HG03520 (cell line): ENCODE data around the gene RNF149.
"Not testable (repeated sequence)": the region's sequence is repeated elsewhere in the genome, so short reads cannot be mapped to it uniquely, and the experiment has no call there.

ENCODE experiments used
- ATAC-seq: cut with Tn5 transposase; IDR thresholded peaks from one replicate; pipeline ENCODE4 v1.9.1; 2021; ENCODE audit warnings: mild to moderate bottlenecking, moderate library complexity; ENCODE audit not compliant: unreplicated experiment

The RNF149 gene

DNA sequence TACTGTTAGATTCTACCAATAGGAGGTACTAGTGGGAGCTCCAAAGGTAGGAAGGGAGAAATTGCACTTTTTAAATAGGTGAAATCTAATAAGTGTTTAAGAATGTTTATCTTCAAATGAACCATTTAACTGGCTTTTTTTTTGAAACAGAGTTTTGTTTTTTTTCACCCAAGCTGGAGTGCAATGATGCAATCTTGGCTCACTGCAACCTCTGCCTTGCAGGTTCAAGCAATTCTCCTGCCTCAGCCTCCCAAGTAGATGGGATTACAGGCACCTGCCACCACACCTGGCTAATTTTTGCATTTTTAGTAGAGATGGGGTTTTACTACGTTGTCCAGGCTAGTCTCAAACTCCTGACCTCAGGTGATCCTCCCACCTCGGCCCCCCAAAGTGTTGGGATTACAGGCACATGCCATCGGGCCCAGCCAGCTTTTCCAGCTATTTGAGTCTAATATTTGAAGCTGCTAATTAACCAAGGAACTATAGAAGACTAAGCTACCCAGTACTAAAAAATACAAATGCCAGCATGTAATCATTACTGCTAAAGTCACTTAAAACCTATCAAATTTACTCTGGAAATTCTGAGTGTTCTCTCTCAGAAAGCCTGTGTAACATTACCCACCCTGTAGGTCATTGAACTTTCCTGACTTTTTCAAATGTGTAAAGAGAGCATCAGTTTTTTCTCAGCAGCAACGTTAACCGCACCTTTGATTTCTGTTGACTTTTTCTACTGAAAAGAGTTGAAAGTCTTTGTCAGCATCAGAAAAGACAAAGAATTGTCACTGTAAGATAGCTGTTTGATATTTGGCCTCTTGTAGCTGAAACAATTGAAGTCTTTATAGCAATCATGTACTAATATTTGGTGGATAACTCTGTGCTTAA, 24.6 kb upstream of the RNF149 start:
- ATAC-seq, result no peak

DNA sequence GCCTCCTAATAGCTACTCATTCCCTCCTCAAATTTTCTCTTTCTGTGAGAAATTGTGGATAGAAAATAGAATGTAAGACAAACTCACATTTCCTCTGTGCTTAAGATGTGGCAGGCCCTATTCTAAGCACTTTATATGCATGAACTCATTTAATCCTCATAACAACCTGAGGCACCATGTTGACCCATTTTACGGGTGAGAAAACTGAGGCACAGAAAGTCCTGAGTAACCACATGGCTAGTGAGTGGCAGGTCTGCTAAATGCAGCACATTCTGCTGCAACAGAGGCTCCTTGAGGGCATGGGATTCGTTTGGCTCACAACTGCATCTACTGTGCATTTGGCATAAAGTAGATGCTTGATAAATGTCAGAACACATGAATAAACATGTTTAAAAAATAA, 22.7 kb upstream of the RNF149 start:
- ATAC-seq, result no peak

DNA sequence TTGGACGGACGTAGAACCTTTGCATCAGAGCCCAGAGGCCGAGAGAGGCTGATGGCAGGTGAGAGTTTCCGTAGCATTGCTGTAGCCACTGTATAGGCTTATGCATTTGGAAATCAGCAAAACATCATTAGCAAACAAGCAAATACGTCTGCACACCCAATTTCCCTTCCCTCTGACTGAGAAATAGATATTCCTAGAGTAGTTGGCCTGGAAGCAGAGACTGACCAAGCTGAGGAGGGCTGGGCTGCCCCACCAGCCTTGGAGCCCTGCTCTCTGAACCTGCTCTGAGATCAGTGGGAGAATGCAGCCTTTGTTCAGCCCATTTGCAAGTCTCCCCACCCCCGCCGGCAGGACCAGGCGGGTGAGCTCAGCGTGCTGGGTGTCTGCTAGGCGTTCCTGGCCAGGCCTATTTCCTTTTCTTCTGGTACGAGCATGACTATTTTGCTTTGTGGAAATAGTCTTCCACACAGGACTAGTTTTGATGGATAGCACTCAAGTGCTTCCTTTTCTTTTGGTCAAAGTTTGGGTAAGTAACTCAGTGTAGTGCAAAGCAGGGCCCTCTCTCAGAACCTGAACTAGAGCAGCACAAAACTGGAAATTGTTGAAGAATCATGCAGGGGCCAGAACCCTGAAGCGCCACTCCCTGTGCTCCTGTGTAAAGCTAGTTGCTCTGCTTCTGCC, 21.9 kb upstream of the RNF149 start:
- no peak for ATAC-seq

DNA sequence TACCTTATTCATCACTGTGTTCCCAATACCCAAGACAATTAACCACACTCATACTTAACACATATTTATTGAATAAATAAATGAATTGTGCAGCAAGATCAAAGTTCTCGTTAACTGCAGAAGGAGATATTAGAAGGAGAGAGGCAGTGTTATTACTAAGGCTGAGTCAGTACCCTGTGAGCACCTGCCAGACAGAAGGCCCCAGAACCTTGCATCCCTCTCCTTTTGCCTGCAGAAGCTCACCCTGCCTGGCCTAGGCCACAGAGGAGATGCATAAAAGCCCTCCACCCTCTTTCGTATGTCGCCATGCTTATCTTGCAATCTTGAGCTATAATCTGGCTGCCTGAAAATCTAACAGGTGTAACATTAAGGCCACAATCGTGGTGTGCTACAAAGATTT, 20.5 kb upstream of the RNF149 start:
- ATAC-seq, result no peak

DNA sequence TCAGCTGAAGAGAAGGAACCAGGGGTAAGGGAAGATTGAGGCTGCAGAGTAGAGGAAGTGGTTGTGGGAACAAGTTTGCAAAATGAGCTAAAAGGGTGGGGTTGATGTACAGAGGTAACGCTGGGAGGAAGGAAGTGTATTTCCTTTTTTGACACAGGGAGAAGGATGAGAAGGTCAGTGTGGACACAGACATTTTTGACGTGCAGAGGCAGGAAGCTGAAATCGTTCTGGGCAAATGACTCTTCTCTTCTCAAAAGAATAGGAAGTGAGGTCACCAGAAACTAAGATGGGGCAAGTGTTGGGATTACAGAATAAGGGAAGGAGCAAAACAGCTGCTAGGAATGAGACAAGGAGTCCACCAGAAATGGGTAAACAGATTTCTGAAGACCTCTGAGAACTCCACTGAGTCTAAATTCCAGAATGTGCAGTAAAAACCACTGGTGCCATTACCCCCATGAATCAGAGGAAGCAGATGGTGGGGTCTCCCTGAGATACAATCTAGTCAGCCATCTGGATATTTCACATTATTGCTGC, 20.0 kb upstream of the RNF149 start:
- no peak for ATAC-seq

DNA sequence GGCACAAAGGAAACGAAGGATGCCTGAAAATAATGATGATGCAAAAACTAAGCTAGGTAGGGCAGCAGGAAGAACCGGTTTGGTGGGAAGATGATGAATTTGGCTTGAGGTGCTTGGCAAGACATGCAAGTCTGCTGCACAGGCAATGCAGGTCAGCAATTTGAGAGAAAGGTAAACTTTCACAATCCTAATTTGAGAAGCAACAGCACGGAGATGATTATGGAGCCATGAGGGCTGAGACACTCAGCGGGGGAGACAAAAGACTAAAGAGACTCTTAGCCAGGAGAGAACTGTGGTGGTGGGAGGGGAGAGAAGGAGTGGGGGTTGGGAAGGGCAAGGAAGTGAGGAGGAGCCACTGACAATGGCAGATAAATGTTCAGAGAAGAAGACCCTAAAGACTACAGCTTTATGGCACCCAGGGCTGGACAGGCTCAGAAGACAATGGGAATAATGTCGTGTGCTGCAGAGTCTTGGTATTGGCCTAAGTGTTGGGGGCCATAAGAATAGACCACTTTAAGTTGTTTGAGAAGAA, 19.4 kb upstream of the RNF149 start:
- no peak for ATAC-seq

DNA sequence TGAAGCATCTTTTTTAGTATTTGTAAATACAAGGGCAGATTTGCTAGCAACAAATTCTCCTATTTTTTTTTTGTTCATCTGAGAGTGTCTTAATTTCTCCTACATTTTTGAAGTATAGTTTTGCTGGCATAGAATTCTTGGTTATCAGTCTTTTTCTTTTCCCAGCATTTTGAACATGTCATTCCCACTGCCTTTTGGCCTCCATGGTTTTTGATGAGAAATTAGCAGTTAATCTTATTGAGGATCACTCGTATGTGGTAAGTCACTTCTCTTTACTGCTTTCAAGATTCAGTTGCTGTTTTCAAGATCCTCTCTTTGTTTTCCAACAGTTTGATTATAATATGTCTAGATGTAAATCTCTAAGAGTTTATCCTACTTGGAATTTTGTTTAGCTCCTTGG, 16.9 kb upstream of the RNF149 start:
- ATAC-seq, result no peak

DNA sequence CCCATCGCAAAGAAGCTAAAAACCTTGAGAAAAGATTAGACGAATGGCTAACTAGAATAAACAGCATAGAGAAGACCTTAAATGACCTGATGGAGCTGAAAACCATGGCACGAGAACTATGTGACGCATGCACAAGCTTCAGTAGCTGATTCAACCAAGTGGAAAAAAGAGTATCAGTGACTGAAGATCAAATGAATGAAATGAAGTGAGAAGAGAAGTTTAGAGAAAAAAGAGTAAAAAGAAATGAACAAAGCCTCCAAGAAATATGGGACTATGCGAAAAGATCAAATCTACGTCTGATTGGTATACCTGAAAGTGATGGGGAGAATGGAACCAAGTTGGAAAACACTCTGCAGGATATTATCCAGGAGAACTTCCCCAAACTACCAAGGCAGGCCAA, 8.1 kb upstream of the RNF149 start:
- ATAC-seq, result not testable (repeated sequence)

DNA sequence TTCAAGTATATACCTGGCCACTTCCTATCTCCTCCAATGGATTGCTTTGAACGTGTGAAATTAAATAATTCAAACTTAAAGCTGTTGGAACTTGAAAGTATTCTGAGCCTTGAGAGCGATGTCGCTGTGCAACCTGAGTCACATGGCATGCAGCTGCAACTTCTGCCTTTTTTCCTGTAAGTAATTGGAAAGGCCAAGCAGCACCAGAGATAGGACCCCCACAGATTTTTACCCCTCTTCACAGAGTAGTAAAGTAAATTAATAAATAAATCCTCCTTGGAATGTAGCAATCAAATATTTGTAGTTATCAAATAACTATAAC, 3.2 kb upstream of the RNF149 start:
- no peak for ATAC-seq

DNA sequence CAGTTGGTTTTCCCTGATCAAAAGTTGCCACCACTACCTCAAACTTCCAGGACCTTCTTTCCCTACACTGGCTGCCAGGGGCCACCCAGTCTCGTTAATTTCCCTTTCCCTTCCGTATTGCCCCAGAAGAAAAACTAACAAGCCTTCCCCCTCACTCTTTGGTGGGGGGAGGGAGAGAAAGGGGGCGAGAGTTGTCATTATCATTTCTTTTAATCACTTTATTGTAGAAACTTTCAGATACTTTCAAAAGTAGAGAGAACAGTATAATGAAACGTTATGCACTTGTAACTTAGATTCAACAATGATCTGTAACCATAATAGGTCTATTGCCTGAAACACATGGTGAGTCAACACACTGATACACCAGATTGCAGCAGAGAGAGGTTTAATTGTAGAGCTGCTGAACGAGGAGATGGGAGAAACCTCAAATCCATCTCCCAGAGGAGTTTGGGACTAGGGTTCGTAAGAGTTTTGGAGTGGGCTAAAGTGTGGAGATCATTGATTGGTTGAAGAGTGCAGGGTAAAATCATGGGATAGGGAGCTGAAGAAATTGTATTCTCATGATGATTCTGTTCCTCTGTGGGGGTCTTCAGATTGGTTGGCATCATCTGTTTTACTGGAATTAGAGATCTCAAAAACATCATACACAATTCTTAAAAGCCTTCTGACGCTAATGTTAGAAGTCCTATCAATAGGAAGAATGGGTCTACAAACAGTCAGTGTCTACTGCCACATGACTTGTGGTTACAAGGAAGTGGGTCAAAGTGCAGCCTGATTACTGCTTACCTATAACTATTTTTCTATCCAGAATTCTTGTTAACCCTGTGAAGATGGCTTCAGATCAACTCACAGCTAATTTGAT, 2.6 kb upstream of the RNF149 start:
- ATAC-seq, result no peak

DNA sequence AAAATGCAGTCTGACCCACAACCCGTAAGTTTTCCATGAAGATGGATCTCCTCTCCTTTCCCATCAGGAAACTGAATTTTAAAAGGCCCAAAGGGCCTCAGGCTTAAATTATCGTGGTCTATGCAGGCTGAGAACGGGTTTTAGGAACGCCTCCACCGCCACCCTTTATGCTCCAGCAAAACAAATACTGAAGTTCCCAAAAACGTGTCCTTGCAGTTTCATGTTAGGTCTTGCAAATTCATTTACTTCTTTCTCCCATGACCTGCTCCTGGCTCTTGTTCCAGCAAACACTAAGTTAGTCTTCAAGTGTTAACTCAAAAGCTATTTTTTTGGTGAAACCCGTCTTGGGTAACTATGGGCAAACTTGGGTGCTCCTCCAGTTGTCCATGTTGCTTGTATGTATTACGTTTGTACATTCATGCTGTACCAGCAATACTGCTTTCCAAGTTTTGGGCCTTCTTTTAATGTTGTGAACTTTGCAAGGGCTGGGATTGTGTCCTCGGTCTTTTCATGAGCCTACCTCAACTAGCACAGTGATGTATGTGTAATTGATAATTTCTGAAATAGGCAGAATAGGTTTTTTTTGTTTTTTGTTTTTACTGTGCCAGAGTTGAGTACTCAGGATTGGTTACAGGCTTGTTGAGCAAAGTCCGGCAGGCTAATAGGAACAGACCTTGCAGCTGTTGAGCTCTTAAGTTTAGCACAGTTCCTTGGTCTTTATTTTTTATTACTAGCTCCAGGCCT, 1.8 kb upstream of the RNF149 start:
- no peak for ATAC-seq

DNA sequence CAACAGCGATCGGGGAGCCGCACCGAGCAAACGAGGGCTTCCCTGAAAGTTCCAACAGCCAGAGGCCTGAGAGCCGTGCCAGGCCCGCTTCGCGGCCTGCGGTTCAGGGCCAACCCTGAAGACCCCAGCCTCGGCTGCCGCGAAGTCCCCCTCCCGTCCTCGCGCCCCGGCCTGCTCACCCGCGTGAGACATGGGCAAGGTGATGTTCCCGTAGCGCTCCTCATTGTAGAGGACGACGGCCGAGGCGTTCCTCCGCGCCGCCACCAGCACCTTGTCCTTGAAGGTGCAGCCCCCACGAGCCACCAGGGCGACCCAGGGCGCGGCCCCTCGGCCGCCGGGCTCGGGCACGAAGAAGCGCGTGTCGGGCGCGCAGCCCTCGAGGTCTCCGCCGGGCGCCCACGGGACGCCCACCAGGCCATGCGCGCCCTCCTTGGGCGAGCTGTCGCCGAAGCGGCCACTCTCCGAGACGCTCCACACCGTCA, 510 bp downstream of the RNF149 start:
- ATAC-seq, result peak; percentile 10

DNA sequence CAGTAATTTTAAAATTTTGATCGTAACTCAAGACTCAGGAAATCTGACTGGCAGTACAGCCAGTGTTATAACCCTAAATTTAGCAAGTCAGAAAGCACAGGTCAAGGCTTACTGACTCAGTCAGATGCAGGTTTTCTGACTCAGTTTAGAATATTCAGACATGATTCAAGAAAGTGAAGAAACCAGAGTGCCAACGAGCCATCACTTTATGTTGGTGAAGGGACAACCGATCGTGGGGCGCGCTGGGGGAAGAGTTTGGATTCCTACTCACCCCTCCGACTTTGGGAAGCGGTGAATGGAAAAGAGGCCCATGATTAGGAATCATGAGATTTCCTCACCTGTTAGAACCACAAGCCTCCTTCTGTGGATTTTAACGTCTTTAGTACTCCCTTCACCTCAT, 998 bp downstream of the RNF149 start:
- no peak for ATAC-seq

DNA sequence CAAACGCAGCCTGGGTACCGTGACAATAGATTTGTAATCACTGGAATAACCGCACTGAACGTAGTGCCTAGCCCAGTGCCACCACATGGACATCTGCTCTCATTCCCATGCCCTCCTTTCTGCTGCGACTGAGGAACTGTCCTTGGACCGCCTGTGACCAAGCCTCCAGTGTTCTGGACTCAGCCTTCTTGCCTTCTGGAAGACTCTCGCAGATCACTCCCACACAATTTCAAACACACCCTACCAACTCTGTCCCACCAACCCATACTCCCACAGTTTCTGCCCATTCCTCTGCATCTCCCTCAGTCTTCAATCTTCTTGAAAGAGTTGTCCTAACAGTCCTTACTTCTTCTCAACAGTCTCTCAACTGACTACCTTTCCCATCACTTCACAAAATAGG, 2.1 kb downstream of the RNF149 start:
- ATAC-seq, result no peak

DNA sequence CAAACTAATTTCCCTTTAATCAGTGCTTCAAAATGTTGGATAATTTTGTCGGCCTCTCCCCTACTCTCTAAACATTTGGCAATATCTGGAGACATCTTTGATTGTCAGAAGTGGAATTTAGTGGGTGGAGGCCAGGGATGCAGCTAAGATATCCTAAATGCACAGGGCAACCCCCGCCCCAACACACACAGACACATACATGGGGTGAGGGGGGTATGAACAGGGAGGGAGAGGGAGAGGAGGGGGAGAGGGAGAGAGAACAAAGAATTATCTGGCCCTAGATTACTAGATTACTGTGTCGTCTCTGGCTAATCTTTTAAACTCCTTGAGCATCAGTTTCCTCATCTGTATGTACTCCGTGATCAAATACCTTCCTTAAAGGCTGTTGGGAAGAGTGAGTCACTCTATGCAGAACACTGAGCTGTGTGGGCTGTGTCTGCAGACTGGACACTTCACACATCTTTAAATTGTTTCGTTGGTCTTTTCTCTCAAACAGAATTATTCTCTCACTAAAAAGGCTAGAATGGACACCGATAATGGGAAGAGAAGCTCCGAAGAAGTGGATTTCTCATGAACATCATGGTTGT, 2.9 kb downstream of the RNF149 start:
- ATAC-seq, result no peak

DNA sequence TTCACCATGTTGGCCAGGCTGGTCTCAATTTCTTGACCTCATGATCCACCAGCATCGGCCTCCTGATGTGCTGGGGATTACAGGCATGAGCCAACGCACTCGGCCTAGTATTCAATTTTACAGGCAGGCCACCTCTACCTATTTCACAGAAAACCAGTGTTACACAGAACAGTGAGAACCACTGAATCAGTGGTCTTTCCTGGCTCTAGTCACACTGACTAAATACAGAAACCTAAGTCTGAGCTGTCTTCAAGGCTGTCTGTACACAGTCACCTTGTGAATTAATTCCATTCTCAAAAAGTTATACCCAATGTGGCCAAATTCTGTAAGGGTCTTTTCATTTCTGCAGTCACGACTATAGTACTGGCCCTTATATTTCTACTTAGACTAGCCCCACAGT, 3.5 kb downstream of the RNF149 start:
- ATAC-seq, result no peak

DNA sequence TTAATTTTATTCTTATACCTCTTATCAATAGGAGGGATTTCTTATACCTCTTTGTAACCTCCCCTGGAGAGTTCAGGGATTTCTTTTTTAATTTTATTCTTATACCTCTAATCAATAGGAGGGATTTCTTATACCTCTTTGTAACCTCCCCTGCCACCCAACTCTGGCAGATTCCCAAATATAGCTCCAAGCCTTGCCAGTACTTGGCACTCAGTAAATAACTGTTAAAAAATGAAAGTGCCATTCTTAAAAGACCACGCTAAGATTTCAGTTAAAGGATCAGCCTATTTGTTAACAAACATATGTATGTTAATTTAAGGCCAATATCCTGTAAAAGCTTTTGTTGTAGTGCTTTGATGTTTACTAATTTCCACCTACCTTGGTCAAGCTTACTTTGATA, 4.8 kb downstream of the RNF149 start:
- no peak for ATAC-seq

DNA sequence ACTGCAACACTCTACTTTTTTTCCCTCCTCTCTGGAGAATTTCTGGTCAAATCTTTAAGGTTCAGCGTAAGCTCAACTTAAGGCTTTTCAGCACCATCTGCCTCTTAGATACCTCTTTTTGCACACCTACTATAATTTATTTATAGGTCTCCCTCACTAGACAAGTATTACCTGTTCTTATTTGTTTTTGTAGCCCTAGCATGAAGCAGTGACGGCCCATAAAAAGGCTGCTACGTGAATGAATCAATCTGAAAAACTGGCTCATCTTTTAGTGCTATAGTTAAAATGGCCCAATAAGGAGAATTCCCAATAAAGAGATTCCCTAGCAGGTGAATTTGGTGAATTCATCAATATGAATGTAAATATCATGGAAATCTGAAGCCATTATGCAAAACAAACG, 6.5 kb downstream of the RNF149 start:
- no peak for ATAC-seq

DNA sequence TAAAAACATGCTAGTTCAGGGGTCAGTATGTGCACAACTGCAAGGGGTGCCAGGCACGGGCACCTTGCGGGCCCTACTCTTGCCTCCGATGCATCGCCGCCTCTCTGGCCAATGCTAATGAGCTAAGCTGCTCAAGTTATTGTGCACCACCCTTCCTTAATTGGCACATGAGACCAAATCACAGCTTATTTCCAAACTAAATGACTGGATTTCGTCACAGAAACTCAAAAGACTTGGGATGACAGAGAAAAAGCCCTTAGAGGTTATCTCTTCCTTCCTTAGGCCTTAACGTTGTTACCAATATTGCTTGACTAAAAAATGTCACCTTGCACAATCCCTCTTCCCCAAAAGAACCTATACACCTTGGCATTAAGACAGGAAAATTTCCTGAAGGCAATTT, 7.7 kb downstream of the RNF149 start:
- ATAC-seq, result no peak

DNA sequence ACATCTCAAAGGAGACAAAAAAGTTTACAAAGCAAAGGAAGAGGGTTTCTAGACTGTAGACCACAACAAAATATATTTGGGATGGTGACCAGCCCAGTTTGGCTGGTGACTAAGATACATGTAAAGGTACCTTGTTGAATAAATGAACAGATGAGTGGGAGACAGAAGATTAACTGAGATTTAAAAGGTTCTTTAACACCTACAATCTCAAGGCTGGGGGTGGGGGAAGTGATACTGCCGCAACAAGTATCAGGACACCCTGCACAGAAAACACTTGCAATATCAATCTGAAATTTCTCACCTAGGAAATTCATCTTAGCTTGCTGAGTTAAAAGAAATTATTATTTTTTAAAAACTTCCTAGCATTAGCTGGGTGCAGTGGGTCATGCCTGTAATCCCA, 8.3 kb downstream of the RNF149 start:
- no peak for ATAC-seq
